HG03196 (cell line): Measurements from ENCODE around the gene STAT2.
A peak's percentile ranks its signal among the peaks of the same experiment; 100 is the strongest.
"Not testable (repeated sequence)": the region's sequence is repeated elsewhere in the genome, so short reads cannot be mapped to it uniquely, and the experiment has no call there.

ENCODE experiments used
- ATAC-seq: cut with Tn5 transposase; IDR thresholded peaks from one replicate; pipeline ENCODE4 v1.9.1; 2021; ENCODE audit not compliant: unreplicated experiment

The STAT2 gene

GRCh38 chr12:56362130-56363059 lies 2.5 kb upstream of the STAT2 start, which contains the start of gene APOF:
Gene APOF (minus strand): TSS chr12:56362857. CDS start chr12:56362745, 112 bp downstream.
- no peak for ATAC-seq

DNA sequence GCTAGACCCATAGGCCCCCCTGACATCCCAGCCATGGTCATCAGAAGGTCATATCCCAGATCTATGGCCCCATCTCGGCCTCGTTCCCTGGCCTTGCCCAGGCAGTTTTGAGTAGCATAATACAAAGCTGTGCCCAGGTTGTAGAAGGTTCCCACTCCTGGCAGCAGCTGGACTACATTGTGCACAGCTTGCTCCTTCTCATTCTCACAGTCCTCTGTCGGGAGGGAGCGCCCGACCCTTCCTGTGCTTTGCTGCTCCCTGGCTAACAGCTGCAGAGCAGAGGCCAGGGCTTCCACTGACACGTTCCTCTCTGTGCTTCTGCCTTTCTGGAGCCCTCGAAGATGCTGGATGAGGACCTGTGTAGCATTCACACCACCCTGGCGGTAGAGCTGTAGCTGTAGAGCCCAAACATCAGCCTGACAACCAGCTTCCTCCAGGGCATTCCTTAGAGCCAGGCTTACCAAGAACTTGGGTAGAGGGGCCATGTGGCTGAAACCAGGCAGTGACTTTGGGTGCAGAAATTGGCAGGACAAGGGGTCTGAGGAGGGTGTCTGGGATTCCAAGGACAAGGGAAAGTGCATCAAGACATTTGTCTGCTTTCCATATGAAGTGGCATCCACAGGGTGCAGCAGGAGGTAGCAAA lies 1.7 kb upstream of the STAT2 start:
- no peak for ATAC-seq

- ATAC-seq, result no peak
These were observed 923 bp downstream of the STAT2 start for GRCh38 chr12:56358836-56359532.

GRCh38 chr12:56351325-56351724 lies 8.6 kb downstream of the STAT2 start:
- ATAC-seq, result no peak

DNA sequence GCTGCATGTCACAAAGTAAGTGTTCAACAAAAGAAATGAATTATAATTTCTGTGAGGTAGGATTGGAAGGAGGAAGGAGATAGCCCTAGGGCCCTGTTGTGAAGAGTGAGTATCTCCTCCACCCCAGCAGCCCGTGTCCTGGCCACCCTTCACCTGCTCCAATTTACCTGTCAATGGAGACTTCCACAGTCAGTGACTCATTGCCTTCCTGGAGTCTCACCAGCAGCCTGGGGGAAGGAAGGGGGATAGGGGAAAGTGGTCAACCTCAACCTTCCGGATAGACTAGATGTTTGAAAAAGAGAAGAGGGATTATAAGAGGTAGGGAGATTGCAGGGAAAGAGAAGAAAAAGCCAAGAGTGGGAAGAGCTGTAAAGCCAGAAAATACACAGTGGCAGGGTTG lies 9.2 kb downstream of the STAT2 start:
- ATAC-seq, result no peak

GRCh38 chr12:56348776-56349175 lies 11.1 kb downstream of the STAT2 start:
- no peak for ATAC-seq

DNA sequence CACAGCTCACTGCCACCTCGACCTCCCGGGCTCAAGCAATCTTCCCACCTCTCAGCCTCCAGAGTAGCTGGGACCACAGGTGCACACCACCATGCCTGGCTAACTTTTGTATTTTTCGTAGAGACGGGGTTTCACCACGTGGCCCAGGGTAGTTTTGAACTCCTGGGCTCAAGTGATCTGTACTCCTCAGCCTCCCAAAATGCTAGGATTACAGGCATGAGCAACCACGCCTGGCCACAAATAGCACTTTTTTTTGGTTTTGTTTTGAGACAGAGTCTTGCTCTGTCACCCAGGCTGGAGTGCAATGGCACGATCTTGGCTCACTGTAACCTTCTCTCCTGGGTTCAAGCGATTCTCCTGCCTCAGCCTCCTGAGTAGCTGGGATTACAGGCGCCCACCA lies 12.7 kb downstream of the STAT2 start:
- ATAC-seq, result not testable (repeated sequence)

GRCh38 chr12:56346675-56347074 lies 13.2 kb downstream of the STAT2 start:
- no peak for ATAC-seq

DNA sequence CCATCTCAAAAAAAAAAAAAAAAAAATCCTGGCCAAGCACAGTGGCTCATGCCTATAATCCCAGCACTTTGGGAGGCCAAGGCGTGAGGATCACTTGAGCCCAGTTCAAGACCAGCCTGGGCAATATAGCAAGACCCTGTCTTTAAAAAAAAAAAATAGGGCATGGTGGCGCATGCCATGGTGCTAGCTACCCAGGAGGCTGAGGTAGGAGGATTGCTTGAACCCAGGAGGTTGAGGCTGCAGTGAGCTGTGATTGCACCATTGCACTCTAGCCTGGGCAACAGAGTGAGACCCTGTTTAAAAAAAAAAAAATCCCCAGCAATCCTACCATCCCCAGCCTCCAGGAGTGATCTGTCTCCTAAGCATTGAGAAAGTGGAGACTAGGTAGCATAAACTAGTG lies 17.6 kb downstream of the STAT2 start:
- not testable (repeated sequence) for ATAC-seq

GRCh38 chr12:56341616-56342015 lies 18.3 kb downstream of the STAT2 start:
- ATAC-seq, result no peak

DNA sequence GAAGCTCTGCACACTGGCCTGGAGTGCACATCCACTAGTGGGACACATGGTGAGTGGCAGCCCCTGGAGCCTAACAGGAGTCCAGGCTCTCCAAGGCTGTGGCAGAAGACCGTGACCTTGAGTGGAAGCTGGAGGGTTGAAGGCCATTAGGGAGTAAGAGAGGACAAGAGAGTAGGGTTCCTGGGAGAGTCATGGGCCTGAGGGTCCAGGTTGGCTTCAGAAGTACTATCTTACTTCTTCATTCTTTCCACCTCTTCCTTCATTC lies 20.8 kb downstream of the STAT2 start:
- ATAC-seq, result no peak

- ATAC-seq, result no peak
These were observed 21.4 kb downstream of the STAT2 start, which contains the start of gene IL23A for GRCh38 chr12:56338308-56339157. Gene IL23A (plus strand): TSS chr12:56338884. CDS start chr12:56339045, 161 bp downstream.

DNA sequence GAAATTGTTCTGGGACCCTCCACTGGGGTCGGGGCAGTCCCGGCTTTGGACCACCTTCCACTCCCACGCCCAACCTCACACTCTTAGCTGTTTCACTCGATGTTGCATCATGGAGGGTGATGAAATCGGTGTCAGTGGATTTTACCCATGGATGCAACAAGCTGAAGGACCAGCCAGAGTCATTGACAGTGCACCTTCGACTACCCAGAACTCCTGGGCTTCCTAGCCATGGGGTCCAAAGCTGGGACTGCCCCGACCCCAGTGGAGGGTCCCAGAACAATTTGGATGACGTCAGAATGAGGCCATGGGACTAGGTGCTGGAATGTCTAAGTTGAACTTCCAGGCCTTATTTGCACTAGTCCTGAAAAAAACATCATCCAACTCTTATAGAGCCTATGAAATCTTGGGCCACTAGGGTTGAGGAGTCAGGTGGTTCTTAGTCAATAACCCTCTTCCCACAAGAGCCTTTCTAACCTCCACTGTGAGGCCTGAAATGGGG lies 22.1 kb downstream of the STAT2 start:
- no peak for ATAC-seq

DNA sequence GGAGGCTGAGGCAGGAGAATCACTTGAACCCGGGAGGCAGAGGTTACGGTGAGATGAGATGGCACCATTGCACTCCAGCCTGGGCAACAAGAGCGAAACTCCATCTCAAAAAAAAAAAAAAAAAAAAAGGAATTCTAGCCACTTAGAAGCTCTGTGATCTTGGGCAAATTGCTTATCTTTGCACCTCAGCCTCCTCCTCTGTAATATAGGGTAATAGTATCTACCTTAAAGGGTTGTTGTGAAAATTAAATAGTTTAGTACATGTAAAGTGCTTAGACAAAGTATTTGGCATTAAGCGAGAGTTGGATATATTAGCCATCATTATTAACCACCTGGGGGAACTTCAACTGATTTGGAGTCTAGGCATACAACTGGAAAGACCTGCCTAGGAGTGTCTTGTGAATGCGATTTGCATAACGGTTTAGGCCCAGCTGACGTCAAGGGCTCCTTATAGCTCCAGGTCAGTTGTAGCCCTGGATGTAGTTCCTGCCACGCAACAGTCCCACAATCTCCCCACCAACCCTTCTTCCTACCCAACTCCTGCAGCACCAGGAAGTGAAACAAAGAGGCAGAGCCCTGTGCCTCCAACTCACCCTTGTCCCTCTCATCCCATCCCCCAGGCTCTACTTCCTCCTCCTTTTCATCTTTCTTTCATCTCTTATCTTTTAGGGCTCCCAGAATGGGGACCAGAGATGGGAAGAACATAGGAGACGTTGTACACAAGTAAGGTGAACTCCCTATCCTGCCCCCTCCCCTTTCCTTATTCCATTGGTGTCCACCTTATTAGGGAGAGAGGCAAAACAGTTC lies 23.3 kb downstream of the STAT2 start:
- ATAC-seq, result no peak

GRCh38 chr12:56335527-56335926 lies 24.4 kb downstream of the STAT2 start:
- not testable (repeated sequence) for ATAC-seq

DNA sequence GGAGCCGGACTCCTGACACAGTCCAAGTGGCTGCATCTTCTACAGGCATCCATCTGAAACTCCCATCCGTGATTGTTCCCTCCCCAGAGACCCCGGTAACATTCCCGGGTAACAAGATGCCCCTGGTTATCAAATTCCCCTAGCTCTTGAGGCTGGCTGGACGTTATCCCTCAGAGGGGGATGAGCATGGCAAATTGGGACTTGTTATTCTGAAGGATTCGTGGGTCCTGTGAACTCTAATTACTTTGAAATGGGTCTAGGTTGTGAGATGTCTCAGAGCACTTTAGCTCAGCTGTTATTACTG lies 25.5 kb downstream of the STAT2 start:
- no peak for ATAC-seq

GRCh38 chr12:56333679-56334489 lies 26.0 kb downstream of the STAT2 start, which contains the start of gene PAN2:
Gene PAN2 (minus strand): TSS chr12:56334000. CDS start chr12:56333094, 906 bp downstream.
- ATAC-seq, result peak; percentile 92

- peak; percentile 0 for ATAC-seq
These were observed 26.7 kb downstream of the STAT2 start for GRCh38 chr12:56333197-56333678.
